Lower leg skin (tissue), 4 donors: Measurements from ENCODE around the gene ABCA1. TPM values are rescaled to one million over a fixed set of nuclear protein-coding genes. Genes with fewer than 3 reads are reported as not detected.
"Not testable (repeated sequence)": the region's sequence is repeated elsewhere in the genome, so short reads cannot be mapped to it uniquely, and the experiment has no call there.

Experiments used
- DNase-seq, 2 donors: peaks; one replicate each; pipeline ENCODE4 v3.0.0-alpha.2; 2019; ENCODE audit warnings: low spot score in 2 of 2
- H3K4me3 ChIP-seq: fragments of 200-600 bp; sonication (generic); 2 replicates; pipeline ENCODE4 v1.5.1; 2017; ENCODE audit warnings: mild to moderate bottlenecking, low read depth; ENCODE audit not compliant: poor library complexity, severe bottlenecking
- POLR2A ChIP-seq, 2 donors: fragments of 450-650 bp; IDR thresholded peaks; one replicate each; pipeline ENCODE4 v1.6.1; 2016 to 2017; ENCODE audit warnings: antibody characterized with exemption in 2 of 2, mild to moderate bottlenecking in 1 of 2, moderate library complexity in 1 of 2
- WGBS, 2 donors: methylation state at CpG; one replicate each; pipeline ENCODE4 v1.1.5; 2018; 5-methylcytosine and 5-hydroxymethylcytosine counted together
- intact Hi-C: fragments of 100-400 bp; cut with DNase I; formaldehyde crosslinking; loops from one replicate; pipeline ENCODE4 v1.15.0; 2023; ENCODE audit warnings: low total_unique reads
- total RNA-seq, 4 donors: library from RNA; depleted of rRNA; stranded (reverse); fragments of >200 nt; gene quantifications; one replicate each; pipeline ENCODE4 v1.1.0, GENCODE V29; 2016
- TF ChIP-seq, protein P1 (sequence below), 3 donors: fragments of 450-650 bp; IDR thresholded peaks; one replicate each; pipeline ENCODE4 v1.5.1; 2016; ENCODE audit warnings: antibody characterized with exemption in 3 of 3, mild to moderate bottlenecking in 3 of 3, moderate library complexity in 2 of 3

The ABCA1 gene
- total RNA-seq, 4 donors from 2014 or later: 35.6 to 60.7 (median 39.8) TPM

DNA sequence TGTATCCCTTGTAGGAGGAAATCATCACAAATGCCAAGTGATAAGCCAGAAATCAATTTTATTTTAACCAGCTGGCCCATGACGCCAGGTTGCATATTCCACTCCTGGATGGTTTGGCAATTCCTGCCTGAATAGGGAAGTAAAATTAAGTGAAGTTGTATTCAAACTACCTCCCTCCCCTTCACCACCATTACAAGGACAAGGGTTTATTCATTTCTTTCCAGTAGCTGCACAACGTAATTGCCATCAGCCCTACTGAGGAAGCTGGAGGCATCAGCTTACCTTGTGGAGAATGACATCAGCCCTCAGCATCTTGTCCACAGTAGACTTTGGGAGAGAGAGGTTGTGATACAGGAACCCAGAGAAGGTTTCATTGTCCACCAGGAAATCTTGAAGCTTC is 66.6 kb downstream of the ABCA1 start:
- WGBS, 2 donors: 64 to 66% methylated on average over 2 of the region's 2 CpGs
- intact Hi-C loops: loop anchor here (10.0 kb wide), 1 partner anchor 293 kb away; no protein-coding TSS in a partner anchor
- TF ChIP-seq POLR2A (IDR thresholded peaks at IDR 0.05): no peak
- no peak for DNase-seq
- H3K4me3 ChIP-seq: no peak overlapping the region

DNA sequence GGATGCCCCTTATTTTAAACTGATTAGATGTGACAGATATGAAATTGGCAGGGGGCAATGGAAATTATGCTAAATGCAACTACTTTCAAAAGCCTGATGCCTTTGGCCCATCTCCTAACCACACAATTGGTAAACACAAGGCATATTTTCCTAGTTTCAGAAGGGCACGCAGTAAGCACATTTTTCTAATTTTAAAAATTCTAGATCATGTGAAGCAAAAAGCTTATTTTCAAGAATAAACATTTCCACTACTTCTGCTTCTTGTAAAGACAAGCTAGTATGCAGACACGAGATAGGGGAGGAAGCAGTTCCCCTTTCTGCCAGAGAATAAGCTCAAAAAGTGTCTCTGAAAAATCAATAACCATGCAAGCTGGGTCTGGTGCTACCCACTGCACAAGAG is 67.7 kb downstream of the ABCA1 start:
- peak in 1 of 2 donors; percentile 39 for DNase-seq
- H3K4me3 ChIP-seq: no peak overlapping the region
- intact Hi-C loops: loop anchor here (10.0 kb wide), 1 partner anchor 295 kb away; no protein-coding TSS in a partner anchor
- TF ChIP-seq, protein P1, sequence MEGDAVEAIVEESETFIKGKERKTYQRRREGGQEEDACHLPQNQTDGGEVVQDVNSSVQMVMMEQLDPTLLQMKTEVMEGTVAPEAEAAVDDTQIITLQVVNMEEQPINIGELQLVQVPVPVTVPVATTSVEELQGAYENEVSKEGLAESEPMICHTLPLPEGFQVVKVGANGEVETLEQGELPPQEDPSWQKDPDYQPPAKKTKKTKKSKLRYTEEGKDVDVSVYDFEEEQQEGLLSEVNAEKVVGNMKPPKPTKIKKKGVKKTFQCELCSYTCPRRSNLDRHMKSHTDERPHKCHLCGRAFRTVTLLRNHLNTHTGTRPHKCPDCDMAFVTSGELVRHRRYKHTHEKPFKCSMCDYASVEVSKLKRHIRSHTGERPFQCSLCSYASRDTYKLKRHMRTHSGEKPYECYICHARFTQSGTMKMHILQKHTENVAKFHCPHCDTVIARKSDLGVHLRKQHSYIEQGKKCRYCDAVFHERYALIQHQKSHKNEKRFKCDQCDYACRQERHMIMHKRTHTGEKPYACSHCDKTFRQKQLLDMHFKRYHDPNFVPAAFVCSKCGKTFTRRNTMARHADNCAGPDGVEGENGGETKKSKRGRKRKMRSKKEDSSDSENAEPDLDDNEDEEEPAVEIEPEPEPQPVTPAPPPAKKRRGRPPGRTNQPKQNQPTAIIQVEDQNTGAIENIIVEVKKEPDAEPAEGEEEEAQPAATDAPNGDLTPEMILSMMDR (IDR thresholded peaks at IDR 0.05): no peak
- no peak for TF ChIP-seq POLR2A (IDR thresholded peaks at IDR 0.05)
- WGBS, 2 donors: 36 to 56% methylated on average over 2 of the region's 2 CpGs

DNA sequence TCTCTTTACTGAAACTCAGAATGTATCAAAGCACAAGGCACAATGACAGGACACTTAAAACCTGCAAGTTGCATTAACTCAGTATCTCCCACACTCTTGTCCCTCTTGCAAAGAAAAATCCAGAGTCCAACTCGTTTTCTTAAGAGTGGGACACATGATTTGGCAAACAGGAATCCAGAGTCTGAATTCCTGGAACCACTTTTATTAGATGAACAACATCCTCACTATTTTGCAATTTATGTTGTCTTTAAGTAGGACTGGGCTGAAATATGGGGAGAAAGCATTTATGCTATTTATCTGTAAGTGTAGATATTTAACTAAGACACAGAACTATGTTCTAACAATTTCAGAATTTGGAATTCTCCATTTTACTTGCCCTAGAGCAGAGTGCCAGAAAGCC is 69.1 kb downstream of the ABCA1 start:
- H3K4me3 ChIP-seq: no peak overlapping the region
- TF ChIP-seq, protein P1 (IDR thresholded peaks at IDR 0.05): no peak
- no peak for TF ChIP-seq POLR2A (IDR thresholded peaks at IDR 0.05)
- WGBS, 2 donors: 12 to 24% methylated on average over 1 of the region's 1 CpG
- intact Hi-C loops: no loop called here
- DNase-seq: no peak

DNA sequence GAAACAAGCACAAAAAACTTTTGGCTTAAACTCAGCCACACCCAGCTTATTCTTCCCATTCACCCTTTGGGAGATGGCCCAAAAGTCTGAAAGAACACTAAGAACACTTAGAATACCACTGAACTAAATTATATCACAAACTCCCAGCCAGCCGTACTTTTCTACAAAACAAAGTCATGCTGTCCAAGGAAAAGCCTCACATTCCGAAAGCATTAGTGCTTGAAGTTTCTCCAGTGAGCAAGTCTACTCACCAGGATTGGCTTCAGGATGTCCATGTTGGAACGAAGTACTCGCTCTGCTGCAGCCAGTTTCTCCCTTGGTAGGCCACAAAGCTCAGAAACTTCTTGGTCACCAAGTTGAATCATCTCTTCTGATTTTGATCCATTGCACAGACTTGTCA is 69.7 kb downstream of the ABCA1 start:
- H3K4me3 ChIP-seq: no peak overlapping the region
- peak in 1 of 2 donors; percentile 36 for DNase-seq
- no peak for TF ChIP-seq POLR2A (IDR thresholded peaks at IDR 0.05)
- TF ChIP-seq, protein P1 (IDR thresholded peaks at IDR 0.05): no peak
- intact Hi-C loops: no loop called here
- 45 to 49% methylated on average over 4 of the region's 4 CpGs for WGBS, 2 donors

DNA sequence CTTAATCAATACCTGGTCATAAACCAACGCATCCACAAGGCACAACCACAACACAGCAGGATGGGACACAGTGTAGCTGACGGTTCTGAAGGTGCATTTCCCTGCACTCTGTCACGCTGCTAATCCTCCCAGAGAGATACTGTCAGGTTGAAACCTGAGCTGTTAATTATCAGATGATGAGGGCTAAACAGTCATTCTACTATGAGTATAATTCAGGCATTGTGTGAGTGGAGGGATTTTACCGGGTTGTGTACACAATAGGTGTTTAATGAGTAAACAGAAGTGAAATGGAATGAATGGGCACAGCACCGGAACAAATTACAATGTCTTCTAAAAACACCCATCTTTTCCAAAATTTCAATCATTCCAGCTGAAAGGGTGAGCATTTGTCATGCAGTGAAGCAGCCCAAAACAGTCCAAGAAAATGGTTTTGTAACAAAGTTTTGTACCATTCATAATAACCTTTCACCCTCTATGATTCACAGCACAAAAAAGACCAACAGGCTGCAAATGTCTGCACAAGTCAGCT is 71.5 kb downstream of the ABCA1 start:
- H3K4me3 ChIP-seq: no peak overlapping the region
- intact Hi-C loops: no loop called here
- DNase-seq: no peak
- WGBS, 2 donors: 74 to 84% methylated on average over 5 of the region's 5 CpGs
- TF ChIP-seq POLR2A (IDR thresholded peaks at IDR 0.05): no peak
- TF ChIP-seq, protein P1 (IDR thresholded peaks at IDR 0.05): no peak

DNA sequence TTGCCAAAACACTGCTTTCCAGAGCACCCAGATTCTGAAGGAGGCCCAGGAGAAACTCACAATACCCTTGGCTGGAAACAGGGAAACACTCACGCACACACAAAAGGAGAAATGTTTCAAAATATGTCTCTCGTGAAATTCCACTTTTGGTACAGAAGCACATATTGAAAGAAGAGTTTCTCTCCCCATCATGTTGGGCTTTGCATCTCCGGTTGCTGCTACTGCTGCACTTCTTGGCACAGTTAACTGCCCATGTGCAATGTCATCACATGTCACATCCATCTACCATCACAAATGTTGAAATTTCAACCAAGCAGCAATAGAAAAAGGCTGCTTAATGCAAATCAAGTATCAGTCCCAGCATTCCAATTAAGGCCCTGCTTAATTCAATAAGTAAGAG is 72.1 kb downstream of the ABCA1 start:
- intact Hi-C loops: no loop called here
- TF ChIP-seq POLR2A (IDR thresholded peaks at IDR 0.05): no peak
- TF ChIP-seq, protein P1 (IDR thresholded peaks at IDR 0.05): no peak
- 72 to 78% methylated on average over 3 of the region's 3 CpGs for WGBS, 2 donors
- no peak for DNase-seq
- no peak overlapping the region for H3K4me3 ChIP-seq

DNA sequence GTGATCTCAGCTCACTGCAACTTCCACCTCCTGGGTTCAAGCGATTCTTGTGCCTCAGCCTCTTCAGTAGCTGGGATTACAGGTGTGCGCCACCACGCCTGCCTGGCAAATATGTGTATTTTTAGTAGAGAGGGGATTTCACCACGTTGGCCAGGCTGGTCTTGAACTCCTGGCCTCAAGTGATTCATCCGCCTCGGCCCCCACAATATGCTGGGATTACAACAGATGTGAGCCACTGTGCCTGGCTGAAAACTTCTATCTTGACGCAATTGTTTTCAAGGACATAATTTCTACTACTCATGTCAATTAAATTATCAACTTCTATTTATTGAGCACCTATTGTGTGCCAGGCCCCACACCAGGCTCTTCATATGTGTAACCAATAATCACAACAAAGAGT is 72.7 kb downstream of the ABCA1 start:
- WGBS, 2 donors: 90 to 93% methylated on average over 7 of the region's 7 CpGs
- intact Hi-C loops, H3K4me3 ChIP-seq, DNase-seq: not testable (repeated sequence)
